Large intestine (tissue), 3 donors: ENCODE measurements around the gene GARS1. TPM values are rescaled to one million over a fixed set of nuclear protein-coding genes. Genes with fewer than 3 reads are reported as not detected.

Source experiments
- DNase-seq, 2 donors: peaks; one replicate each; pipeline versions ENCODE4 v3.0.0 to v3.0.0-alpha.2; 2013
- H3K27ac ChIP-seq: one replicate; pipeline ENCODE4 v1.5.1; 2013; ENCODE audit warnings: low read length
- H3K27me3 ChIP-seq: 2 replicates; pipeline ENCODE4 v1.6.1; 2013; ENCODE audit warnings: low read length; ENCODE audit not compliant: control insufficient read depth, insufficient read depth
- H3K36me3 ChIP-seq: 2 replicates; pipeline ENCODE4 v1.6.1; 2013; ENCODE audit warnings: low read length; ENCODE audit not compliant: control insufficient read depth, insufficient read depth
- H3K4me1 ChIP-seq: one replicate; pipeline ENCODE4 v1.6.1; 2013; ENCODE audit warnings: low read length; ENCODE audit not compliant: control insufficient read depth, insufficient read depth
- H3K4me3 ChIP-seq: one replicate; pipeline ENCODE4 v1.5.1; 2013; ENCODE audit warnings: low read length
- H3K9me3 ChIP-seq: one replicate; pipeline ENCODE4 v1.6.1; 2013; ENCODE audit warnings: mild to moderate bottlenecking, low read depth, low read length, moderate library complexity; ENCODE audit not compliant: control insufficient read depth
- WGBS: methylation state at CpG from one replicate; pipeline ENCODE4 v1.1.5; 2013; ENCODE audit warnings: low lambda C conversion rate; ENCODE audit not compliant: insufficient coverage; 5-methylcytosine and 5-hydroxymethylcytosine counted together
- polyA plus RNA-seq: library from polyadenylated mRNA; unstranded; fragments of 120-200 nt; gene quantifications from one replicate; pipeline ENCODE4 v1.2.1, GENCODE V29; 2013

GARS1 gene
- polyA plus RNA-seq, 1 donor: 50.9 TPM

DNA sequence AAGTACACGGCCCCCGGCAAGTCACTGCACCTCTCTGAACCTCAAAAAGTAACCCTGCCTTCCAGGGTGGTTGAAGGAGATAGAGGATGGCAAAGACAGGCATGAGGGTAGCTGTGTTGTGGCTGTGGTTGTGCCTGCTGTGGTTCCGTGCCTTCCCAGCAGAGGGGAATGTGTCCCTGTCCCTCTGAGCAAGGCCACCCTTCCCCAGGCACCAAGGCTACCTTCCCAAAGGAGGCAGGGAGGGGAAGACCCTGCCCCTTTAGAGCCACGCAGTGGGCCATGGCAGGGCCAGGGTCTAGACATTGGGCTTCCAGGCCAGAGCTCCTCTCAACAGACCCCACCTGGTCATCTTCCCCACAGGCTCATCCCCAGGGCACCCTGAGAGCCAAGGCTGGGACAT, 68.7 kb downstream of the GARS1 start:
- Histone ChIP-seq H3K36me3 (no peaks in the 10 kb centered on the region), H3K4me1 (no peaks in the 10 kb centered on the region), H3K27ac (no peak overlapping the region), H3K9me3 (no peaks in the 10 kb centered on the region), H3K4me3 (no peak overlapping the region), H3K27me3 (no peaks in the 10 kb centered on the region)
- WGBS: no CpG with 5 or more reads among the region's 4 CpGs
- no peak for DNase-seq

DNA sequence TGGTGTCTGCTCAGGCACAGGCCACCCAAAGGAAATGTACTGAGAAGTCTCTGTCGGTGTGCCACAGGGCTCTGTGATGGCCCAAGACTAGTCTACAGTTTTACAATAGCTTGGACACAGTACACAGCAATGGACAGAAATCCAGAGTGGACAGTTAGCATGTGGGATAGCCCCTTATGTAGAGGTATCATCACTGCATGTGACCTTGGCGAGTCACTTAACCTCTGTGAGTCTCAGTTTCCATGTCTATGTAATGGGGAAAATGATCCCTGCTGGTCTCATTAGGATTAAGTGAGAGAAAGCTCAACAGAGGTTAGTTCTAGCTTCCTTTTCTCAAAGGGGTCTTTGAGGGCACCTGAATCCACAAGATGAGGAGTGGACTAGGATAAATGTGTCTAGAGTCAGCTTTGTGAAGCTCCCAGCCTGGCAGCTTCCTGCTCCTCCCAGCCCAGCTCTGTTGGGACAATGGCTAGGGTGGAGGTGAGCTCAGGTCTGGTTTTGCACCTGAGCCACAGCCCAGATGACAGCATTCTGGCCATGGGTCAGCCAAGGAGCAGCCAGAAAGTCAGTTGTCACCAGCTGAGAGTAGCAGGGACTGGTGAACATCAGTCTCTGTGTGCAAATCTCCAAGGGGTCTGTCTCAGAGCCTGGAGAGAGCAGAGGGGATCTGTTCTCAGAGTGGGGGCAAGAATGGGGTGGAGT, 69.7 kb downstream of the GARS1 start:
- Histone ChIP-seq H3K27ac (no peak overlapping the region), H3K4me3 (no peak overlapping the region), H3K27me3 (no peaks in the 10 kb centered on the region), H3K4me1 (no peaks in the 10 kb centered on the region), H3K9me3 (no peaks in the 10 kb centered on the region), H3K36me3 (no peaks in the 10 kb centered on the region)
- no peak for DNase-seq
- no CpG with 5 or more reads among the region's 2 CpGs for WGBS

DNA sequence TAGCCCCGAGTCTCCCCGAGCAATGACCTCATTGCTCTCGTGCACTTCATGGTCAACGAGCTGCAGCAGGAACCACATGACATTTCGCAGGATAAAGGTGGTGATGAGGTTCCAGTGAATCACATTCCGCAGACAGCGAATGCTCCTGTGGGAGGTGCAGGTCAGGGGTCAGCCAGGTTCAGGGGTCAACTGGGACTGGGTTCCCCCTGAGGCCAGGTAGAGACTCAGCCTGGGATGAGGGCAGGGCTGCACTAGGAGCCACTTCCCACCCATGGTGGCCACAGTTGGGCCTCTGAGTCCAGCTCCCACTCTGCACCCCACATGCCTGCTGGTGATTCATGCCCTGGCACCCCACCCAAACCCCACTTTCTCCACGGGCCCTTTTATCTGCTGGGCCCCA, 70.4 kb downstream of the GARS1 start:
- no peak overlapping the region for H3K27ac ChIP-seq
- DNase-seq: no peak
- no peaks in the 10 kb centered on the region for H3K4me1 ChIP-seq
- no peaks in the 10 kb centered on the region for H3K36me3 ChIP-seq
- H3K4me3 ChIP-seq: no peak overlapping the region
- H3K27me3 ChIP-seq: no peaks in the 10 kb centered on the region
- no peaks in the 10 kb centered on the region for H3K9me3 ChIP-seq
- no CpG with 5 or more reads among the region's 8 CpGs for WGBS

DNA sequence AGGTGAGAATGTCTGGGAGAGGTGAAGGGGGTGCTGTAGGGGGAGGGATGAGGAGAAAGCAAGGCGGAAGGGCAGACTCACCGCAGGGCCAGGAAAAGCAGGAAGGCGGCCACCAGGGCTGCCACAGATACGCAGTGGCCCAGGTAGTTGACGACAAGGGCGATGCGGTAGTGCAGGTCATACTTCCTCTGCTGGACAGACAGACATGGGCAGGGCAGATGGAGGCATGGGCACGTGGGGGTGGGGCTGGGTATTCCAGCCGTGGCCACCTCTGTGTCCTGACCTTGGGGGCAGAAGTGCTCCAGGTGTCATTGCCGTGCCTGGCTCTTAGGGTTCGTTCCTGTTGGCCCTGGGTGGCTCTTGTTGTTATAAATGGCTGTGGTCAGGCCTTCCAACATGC, 70.8 kb downstream of the GARS1 start:
- no peak overlapping the region for H3K27ac ChIP-seq

DNA sequence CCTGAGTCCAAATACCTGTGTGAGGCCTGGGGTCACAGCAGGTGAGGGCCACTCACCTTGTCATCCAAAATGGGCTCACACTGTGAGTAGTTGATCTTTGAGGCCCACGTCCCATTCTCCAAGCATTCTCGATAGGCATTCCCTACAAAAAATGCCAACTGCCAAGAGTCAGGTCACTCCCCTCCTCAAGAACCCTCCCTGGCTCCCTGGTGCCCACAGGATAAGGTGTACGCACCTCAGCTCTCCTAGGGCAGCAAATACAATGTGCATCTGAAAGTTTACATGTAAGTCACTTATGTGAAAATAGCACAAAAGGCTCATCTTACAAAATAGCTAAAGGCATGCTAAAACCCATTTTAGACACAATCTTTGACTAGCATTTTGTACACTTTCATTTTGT, 72.5 kb downstream of the GARS1 start:
- Histone ChIP-seq H3K4me1 (no peaks in the 10 kb centered on the region), H3K27me3 (no peaks in the 10 kb centered on the region), H3K27ac (no peak overlapping the region), H3K4me3 (no peak overlapping the region), H3K9me3 (no peaks in the 10 kb centered on the region), H3K36me3 (no peaks in the 10 kb centered on the region)
- no peak for DNase-seq
- WGBS: no CpG with 5 or more reads among the region's 3 CpGs

More for the DNA sequence above, 70.8 kb downstream of the GARS1 start:
- H3K4me1 ChIP-seq: no peaks in the 10 kb centered on the region
- no peak for DNase-seq
- no peak overlapping the region for H3K4me3 ChIP-seq
- H3K27me3 ChIP-seq: no peaks in the 10 kb centered on the region
- WGBS: no CpG with 5 or more reads among the region's 11 CpGs
- H3K36me3 ChIP-seq: no peaks in the 10 kb centered on the region
- H3K9me3 ChIP-seq: no peaks in the 10 kb centered on the region

DNA sequence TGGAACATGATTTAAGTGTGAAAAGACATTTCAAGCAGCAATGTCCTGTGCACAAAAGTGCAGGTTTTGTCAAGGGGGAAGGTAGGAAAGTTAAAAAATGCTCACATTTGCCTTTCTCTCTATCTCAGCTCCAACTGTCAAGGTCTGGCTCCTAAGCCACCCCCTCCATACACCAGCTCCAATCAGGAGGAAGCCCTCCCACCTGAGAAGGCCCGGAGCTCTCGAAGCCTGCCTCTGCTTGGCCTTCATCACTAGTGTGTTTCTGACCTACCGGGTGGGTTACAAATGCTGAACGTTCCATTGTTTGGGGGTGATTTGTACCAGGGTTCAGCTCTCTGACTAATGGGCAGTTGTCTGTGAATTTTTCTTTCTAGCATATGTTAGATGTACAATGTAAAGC, 73.4 kb downstream of the GARS1 start:
- H3K27me3 ChIP-seq: no peaks in the 10 kb centered on the region
- H3K4me3 ChIP-seq: no peak overlapping the region
- no peak overlapping the region for H3K27ac ChIP-seq
- H3K4me1 ChIP-seq: no peaks in the 10 kb centered on the region
- no peaks in the 10 kb centered on the region for H3K36me3 ChIP-seq
- WGBS: no CpG with 5 or more reads among the region's 4 CpGs
- no peak for DNase-seq
- no peaks in the 10 kb centered on the region for H3K9me3 ChIP-seq

DNA sequence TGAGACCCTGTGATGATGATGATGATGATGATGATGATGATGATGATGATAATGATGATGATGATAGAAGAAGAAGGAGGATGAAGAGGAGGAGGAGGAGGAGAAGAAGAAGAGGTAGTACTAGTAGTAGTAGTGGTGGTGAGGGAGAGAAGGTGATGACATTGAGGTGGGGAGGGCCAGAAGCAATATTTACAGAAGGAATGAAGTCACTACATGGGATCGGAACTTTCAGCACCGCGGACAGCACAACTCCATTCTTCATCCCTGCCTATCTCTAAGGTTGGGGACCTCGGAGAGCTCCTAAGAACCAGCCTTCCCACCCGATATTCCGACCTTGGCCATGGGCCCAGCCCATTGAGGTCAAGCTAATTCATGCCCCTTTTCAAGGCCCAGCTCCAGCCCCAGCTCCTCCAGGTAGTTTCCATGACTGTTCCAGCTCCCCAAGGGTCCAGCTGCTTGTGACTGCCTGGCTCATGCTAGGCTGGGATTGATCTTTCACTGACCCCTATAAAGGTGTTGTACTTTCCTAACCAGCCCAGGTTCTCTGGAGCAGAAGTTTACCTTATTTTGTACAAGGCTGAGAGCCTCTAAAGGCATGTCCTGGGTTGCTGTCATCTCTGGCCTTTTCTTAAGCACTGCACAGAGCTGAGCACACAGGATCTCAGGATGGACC, 77.3 kb downstream of the GARS1 start:
- no peak overlapping the region for H3K4me3 ChIP-seq
- no peaks in the 10 kb centered on the region for H3K36me3 ChIP-seq
- H3K27me3 ChIP-seq: peaks cover 17% of the 10 kb centered on the region
- WGBS: no CpG with 5 or more reads among the region's 6 CpGs
- no peaks in the 10 kb centered on the region for H3K9me3 ChIP-seq
- H3K27ac ChIP-seq: no peak overlapping the region
- H3K4me1 ChIP-seq: no peaks in the 10 kb centered on the region
- DNase-seq: peak; percentile 26 to 56

DNA sequence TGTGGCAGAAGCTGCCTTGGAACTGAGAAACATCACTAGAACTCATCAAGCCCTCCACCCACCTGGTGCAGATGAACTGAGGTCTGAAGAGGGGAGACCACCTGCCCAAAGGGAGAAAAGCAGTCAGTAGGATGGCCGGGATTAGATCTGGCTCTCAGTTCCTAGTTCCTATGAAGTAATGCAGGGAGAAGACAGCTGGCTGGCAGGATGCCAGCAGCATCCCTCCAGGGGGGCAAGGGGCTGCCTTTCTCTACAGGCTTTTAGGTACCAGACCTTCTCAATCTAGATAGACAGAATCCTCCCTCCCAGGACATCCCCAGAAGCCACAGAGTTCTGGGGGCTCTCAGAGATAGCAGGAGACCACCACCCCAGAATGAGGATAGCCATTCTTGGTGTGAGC, 79.7 kb downstream of the GARS1 start:
- DNase-seq: no peak
- H3K27ac ChIP-seq: no peak overlapping the region
- no peak overlapping the region for H3K4me3 ChIP-seq
- peaks cover 35% of the 10 kb centered on the region for H3K27me3 ChIP-seq
- H3K4me1 ChIP-seq: no peaks in the 10 kb centered on the region
- H3K36me3 ChIP-seq: no peaks in the 10 kb centered on the region
- H3K9me3 ChIP-seq: no peaks in the 10 kb centered on the region
- no CpG with 5 or more reads among the region's 1 CpG for WGBS

DNA sequence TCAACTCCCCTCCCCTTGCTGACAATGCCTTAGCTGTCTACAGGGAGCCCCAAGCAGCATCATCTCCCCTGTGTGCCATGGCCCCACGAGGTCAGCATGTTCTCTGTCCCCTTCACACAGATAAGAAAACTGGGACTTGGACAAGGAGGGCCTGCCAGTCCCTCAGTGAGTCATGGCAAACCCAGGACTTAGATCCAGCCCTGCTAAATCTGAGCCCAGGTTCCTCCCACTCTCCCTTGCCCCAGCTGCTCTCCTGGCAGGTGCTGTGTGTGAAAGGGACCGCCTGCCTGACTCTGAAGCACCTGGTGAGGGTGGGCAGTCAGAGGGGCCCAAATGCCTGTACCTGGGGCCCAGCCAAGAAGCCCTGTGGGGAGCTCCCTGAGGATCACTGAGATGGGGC, 80.2 kb downstream of the GARS1 start:
- Histone ChIP-seq H3K27ac (no peak overlapping the region), H3K4me1 (no peaks in the 10 kb centered on the region), H3K36me3 (no peaks in the 10 kb centered on the region), H3K4me3 (no peak overlapping the region), H3K9me3 (no peaks in the 10 kb centered on the region), H3K27me3 (peaks cover 39% of the 10 kb centered on the region)
- DNase-seq: no peak
- WGBS: no CpG with 5 or more reads among the region's 2 CpGs

DNA sequence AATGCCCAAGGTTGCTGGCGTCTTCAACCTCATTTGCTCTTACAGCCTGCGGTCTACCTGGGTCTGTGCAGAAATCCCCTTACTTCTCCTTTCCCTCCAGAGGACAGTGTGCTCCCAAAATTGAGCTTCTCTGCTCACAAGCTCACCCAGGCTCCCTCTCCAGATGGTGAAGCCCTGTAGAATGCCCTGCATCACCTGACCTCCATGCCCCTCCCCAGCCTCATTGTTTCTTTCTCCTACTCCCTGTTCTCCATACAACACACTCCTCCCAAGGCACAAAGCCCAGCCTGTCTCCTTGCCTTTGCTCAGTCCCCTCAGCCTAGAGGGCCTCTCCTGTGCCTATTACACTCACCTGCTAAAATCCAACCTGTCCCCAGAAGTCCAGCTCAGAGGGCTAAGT, 84.1 kb downstream of the GARS1 start:
- H3K36me3 ChIP-seq: no peaks in the 10 kb centered on the region
- no peak overlapping the region for H3K4me3 ChIP-seq
- no peak overlapping the region for H3K27ac ChIP-seq
- H3K4me1 ChIP-seq: no peaks in the 10 kb centered on the region
- no peak for DNase-seq
- no peaks in the 10 kb centered on the region for H3K9me3 ChIP-seq
- H3K27me3 ChIP-seq: peaks cover 78% of the 10 kb centered on the region
- no CpG with 5 or more reads among the region's 2 CpGs for WGBS

DNA sequence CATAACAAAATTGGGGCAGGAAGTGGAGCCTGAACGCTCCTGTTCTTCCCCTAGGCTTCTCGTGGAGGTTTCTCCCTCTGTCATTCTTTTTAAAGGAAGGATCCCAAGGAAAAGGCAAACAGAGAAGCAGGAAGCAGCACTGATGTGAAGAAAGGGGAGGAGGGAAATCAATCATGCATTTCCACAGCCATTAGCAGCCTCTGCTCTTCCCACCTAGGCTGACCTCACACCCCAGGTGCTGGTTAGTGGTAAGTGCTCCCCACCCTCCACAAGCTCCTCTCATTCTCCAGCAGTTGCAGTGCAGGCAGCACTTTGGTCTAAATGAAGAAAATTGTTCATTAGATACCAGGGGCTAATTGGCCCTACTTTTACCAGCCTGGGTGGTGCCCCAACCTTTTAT, 85.0 kb downstream of the GARS1 start:
- peaks cover 81% of the 10 kb centered on the region for H3K27me3 ChIP-seq
- no peak for DNase-seq
- H3K4me1 ChIP-seq: no peaks in the 10 kb centered on the region
- H3K27ac ChIP-seq: no peak overlapping the region
- H3K9me3 ChIP-seq: no peaks in the 10 kb centered on the region
- H3K36me3 ChIP-seq: no peaks in the 10 kb centered on the region
- no CpG with 5 or more reads among the region's 2 CpGs for WGBS
- H3K4me3 ChIP-seq: no peak overlapping the region
